ENCODE data around the gene RPP25.

Gene RPP25

GRCh38 chr15:74962671-74963070, 6.1 kb upstream of the RPP25 start:
- TF ChIP-seq ZFX (IDR thresholded peaks at IDR 0.05) (no peak), CTCF (conservative IDR thresholded peaks at IDR 0.05) (no peak)
- H3K27ac ChIP-seq = no peak overlapping the region

GRCh38 chr15:74962219-74962618, 5.6 kb upstream of the RPP25 start:
- H3K27ac ChIP-seq = no peak overlapping the region
- no peak for TF ChIP-seq CTCF (conservative IDR thresholded peaks at IDR 0.05)
- no peak for TF ChIP-seq ZFX (IDR thresholded peaks at IDR 0.05)

GRCh38 chr15:74961616-74962015, 5.0 kb upstream of the RPP25 start:
- no peak overlapping the region for H3K27ac ChIP-seq
- no peak for TF ChIP-seq CTCF (conservative IDR thresholded peaks at IDR 0.05)
- TF ChIP-seq ZFX (IDR thresholded peaks at IDR 0.05) = no peak

GRCh38 chr15:74960995-74961588, 4.5 kb upstream of the RPP25 start:
- no peak overlapping the region for H3K27ac ChIP-seq
- TF ChIP-seq ZFX (IDR thresholded peaks at IDR 0.05) (no peak), CTCF (conservative IDR thresholded peaks at IDR 0.05) (no peak)

GRCh38 chr15:74960286-74960685, 3.7 kb upstream of the RPP25 start:
- TF ChIP-seq ZFX (IDR thresholded peaks at IDR 0.05) (no peak), CTCF (conservative IDR thresholded peaks at IDR 0.05) (no peak)
- H3K27ac ChIP-seq = no peak overlapping the region

- TF ChIP-seq CTCF (conservative IDR thresholded peaks at IDR 0.05) (no peak), ZFX (IDR thresholded peaks at IDR 0.05) (no peak)
- no peak overlapping the region for H3K27ac ChIP-seq
Measured at GRCh38 chr15:74959586-74959939, 3.0 kb upstream of the RPP25 start.

- H3K27ac ChIP-seq = no peak overlapping the region
- TF ChIP-seq ZFX (IDR thresholded peaks at IDR 0.05) (no peak), CTCF (conservative IDR thresholded peaks at IDR 0.05) (no peak)
Measured at GRCh38 chr15:74958908-74959585, 2.5 kb upstream of the RPP25 start.
